NOMO-1 treated with dmso at 0.1 percent for 144 hours (cell line): Measurements from ENCODE around the gene DPPA3.
"Not testable (repeated sequence)": the region's sequence is repeated elsewhere in the genome, so short reads cannot be mapped to it uniquely, and the experiment has no call there.

Experiments
- DNase-seq: peaks from one replicate; lab custom pipeline; 2025; ENCODE audit not compliant: unreplicated experiment; lab: John Stamatoyannopoulos, UW

DPPA3 gene

DNA sequence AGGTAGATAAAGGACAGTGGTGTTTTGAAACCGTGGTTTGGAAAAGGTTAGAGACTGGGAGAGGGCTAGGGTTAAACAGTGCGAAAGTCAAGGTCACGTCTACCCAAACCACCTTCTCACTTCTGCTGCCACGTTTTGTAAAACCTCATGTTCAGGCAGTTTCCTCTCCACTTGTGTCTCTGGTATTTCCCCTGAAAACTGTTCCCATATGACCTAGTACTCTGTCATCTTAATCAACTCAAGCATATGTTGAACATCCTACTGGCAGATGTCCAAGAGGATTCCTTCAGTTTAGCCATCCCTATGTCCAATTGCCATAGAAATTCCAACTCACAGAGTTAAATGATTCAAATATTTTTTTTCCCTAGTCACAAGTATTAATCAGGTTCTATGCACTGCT is 18.5 kb downstream of the DPPA3 start:
- DNase-seq: no peak

DNA sequence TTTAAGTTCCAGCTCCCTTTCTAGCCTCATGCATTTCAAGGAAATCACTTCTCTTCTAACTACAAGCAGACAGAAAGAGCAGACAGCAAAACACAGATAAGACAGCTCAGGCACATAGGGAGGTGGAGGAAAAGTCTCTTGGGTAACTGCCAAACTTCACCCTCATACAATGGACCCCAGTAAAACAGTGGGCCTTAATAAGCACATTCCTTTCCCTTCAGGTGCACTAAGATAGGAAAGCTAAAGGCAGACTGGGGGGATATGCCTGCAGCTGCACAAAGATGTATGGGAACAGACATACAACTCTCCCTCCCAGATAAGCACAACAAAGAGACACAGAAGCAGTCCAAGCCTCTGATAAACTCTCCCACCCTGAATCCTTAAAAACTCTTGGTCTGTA is 19.8 kb downstream of the DPPA3 start:
- DNase-seq: not testable (repeated sequence)

DNA sequence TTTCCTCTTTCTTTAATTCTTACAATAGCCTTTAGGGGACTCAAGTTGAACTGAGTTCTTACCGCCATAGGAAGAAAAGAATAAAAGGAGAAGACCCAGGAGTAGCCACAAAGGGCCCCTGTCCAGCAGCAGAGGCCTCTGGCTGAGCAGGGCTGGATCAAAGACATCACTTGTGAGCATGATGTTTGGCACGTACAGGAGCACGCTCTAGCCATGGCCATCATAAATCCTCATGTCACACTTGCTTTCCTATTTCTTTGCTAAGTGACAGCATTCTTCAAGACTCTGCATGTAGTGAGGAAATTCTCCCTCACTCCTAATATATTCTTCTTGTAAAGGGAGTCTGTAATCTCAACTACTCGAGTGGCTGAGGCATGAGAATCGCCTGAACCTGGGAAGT is 20.3 kb downstream of the DPPA3 start:
- DNase-seq: no peak

DNA sequence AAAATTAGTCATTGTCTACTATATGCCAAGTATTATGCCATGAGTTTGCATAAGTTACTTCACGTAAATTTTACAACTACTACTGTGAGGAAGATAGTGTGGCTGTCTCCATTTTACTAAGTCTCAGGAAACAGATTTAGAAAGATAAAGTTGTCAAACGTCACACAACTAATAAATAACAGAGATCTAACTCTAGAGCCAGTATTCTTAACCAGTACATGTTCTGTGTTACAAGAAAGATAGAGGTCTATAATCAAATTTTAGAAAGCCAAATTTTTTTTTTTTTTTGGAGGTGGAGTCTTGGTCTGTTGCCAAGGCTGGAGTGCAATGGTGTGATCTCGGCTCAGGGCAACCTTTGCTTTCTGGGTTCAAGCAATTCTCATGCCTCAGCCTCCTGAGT is 21.8 kb downstream of the DPPA3 start:
- DNase-seq: no peak

DNA sequence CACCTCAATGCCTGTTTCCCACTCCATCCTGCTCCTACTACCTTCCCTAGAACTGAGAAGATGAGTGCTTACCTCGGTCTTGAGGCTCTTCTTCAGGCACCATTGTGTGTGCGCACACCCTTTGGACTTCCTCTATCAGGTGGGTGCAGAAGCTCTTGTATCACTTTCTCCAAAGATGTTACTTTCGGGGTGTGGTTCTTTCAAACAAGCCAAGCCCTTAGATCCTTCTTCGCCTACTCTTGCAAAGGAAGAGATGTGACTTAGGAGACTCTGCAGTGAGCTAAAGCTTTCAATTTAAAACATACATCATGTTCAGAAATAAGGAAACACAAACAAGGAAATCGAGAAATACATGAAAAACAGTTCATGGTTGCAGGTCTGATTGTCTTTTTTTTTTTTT is 36.0 kb downstream of the DPPA3 start, which contains the start of gene CLEC4C:
Gene CLEC4C, minus strand, starts transcription at position 130 of the 400 bp plus-strand sequence. Its CDS starts 27 bp downstream, at position 103.
- DNase-seq: no peak

DNA sequence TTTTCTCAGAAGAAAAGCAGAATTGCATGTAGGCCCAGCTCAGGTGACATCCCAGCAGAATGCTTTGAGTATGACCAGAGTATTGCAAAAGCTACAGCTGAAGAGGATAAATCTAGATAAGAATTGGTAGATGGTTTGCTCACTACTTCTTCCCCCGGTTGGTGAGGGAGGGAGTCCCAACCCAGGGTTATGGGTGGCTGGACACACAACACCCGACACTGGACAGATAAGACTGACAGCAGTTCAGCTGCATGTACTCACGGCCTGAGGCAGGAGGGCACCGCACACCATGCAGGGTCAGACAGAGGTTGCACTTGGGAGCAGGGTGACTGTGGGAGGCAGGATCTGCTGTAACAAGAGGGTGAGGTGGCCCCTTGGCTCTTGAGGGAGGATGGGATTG is 37.6 kb downstream of the DPPA3 start:
- DNase-seq: no peak

DNA sequence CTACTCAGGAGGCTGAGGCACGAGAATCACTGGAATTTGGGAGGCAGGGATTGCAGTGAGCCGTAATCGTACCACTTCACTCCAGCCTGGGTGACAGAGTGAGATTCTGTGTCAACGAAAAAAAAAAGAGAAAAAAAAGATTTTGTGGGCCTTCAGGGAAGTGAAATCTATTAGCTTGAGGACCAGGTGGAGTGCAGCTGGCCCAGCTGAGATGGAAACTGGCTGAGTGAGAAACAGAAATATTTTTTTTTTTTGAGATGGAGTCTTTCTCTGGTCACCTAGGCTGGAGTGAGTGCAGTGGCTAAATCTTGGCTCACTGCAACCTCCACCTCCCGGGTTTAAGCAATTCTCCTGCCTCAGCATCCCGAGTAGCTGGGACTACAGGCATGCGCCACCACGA is 38.2 kb downstream of the DPPA3 start:
- no peak for DNase-seq

DNA sequence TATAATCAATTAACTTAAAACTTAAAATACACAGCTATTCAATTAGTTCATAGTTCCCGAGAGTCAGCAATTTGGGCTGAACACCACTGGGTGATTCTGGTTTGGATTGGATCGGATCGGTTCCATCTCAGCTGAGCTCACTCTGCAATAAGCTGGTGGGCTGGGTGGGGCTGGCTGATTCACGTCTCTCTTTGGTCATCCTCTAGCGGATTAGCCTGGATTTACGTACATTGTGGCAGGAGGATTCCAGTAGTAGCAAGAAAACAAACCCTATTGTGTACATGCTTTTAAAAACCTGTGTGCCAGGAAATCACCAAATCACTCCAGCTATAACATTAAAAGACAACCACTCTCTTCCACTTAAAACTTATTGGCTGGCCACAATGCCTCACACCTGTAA is 39.1 kb downstream of the DPPA3 start:
- no peak for DNase-seq

DNA sequence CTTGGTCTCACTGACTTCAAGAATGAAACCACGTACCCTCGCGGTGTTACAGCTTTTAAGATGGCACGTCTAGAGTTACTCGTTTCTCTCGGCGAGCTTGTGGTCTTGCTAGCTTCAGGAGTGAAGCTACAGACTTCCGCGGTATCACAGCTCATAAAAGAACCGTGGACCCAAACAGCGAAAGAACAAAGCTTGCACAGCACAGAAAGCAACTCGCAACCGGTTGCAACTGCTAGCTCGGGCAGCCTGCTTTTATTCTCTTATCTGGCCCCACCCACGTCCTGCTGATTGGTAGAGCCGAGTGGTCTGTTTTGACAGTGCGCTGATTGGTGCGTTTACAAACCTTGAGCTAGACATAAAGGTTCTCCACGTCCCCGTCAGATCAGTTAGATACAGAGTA is 40.2 kb downstream of the DPPA3 start:
- no peak for DNase-seq

DNA sequence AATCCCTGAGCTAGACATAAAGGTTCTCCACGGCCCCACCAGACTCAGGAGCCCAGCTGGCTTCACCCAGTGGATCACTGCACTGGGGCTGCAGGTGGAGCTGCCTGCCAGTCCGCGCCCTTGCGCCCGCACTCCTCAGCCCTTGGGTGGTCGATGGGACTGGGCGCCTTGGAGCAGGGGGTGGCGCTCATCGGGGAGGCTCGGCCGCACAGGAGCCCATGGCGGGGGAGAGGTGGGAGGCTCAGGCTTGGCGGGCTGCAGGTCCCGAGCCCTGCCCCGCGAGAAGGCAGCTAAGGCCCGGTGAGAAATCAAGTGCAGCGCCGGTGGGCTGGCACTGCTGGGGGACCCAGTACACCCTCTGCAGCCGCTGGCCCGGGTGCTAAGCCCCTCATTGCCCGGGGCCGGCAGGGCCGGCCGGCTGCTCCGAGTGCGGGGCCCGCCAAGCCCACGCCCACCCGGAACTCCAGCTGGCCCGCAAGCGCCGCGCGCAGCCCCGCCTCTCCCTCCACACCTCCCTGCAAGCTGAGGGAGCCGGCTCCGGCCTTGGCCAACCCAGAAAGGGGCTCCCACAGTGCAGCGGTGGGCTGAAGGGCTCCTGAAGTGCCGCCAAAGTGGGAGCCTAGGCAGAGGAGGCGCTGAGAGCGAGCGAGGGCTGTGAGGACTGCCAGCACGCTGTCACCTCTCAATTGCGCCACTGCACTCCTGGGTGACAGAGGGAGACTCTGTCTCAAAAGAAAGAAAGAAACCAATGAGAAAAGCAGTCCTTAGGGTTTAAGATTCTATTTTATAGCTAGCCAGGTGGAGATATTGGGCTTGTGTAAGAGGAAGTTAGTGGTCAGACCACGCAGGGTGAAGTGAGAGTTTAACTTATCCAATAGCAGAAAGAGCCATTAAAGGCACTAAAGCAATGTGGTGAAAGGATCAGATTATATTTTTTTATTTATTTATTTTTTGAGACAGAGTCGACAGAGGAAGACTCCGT is 41.0 kb downstream of the DPPA3 start:
- peak; percentile 58 for DNase-seq

DNA sequence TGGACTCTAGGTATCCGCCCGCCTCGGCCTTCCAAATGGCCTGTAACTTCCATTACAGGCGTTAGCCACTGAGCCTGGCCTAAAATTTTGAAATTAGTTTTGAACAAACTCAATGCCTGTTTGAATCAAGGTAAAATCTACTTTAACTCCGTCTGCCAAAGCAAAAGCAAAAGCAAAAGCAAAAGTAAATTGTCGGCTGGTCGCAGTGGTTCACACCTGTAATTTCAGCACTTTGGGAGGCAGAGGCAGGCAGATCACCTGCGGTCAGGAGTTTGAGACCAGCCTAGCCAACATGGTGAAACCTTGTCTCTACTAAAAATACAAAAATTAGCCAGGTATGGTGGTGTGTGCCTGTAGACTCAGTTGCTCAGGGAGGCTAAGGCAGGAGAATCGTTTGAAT is 44.4 kb downstream of the DPPA3 start:
- DNase-seq: not testable (repeated sequence)

DNA sequence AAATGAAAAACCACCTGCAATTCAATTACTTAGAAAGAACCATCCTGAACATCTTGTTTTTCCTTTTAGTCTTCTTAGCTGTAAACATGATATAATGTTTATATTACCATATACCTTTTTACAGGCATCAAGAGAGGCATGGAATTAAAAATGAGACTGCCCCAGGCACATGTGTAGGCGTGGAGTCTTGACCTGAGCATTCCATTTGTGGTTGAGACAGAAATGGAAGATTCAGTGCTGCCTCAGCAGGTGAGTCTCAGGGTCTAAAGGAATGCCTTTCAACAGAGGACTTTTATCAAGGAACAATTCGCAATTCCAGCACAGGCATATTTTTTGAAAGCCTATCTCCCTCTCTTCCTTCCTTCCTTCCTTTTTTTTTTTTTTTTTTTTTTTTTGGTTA is 45.8 kb downstream of the DPPA3 start:
- DNase-seq: no peak

DNA sequence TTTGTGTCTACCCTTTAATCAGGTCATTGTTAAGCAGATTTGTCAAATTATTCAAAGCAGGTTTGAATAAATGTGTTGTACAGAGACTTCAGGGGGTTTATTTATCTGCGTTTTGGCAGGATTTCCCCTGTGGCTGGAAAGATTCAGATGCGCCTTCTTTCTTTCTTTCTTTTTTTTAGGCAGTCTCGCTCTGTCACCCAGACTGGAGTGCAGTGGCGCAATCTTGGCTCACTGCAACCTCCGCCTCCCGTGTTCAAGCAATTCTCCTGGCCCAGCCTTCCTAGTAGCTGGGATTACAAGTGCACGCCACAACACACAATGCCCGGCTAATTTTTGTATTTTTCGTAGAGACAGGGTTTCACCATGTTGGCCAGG is 47.5 kb downstream of the DPPA3 start:
- DNase-seq: no peak
